T-helper 9 cell (primary cell): ENCODE measurements around the gene CLSTN3.

Source experiments
- DNase-seq: peaks from one replicate; pipeline ENCODE4 v3.0.0-alpha.2; 2020

CLSTN3 gene

DNA sequence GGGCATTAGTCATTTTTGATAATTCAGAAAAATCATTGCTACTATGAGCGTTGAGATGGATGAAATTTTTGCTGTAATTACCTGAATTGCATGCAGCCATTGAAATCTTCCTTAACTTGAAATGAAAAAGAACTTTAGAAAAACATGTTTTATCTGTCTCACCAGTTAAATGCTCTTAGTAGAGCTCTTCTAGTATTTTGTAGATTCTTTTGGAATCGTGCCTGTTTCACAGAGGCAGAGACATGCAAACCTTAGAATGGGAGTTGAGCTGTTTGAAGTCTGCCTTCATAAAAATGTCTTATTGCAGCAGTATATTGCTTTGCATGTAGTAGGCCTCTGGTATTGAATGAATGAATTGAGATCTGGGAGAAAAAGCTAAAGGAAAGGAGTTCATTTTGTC, 63.5 kb downstream of the CLSTN3 start:
- no peak for DNase-seq

GRCh38 chr12:7197841-7198240, 67.7 kb downstream of the CLSTN3 start:
- no peak for DNase-seq

DNA sequence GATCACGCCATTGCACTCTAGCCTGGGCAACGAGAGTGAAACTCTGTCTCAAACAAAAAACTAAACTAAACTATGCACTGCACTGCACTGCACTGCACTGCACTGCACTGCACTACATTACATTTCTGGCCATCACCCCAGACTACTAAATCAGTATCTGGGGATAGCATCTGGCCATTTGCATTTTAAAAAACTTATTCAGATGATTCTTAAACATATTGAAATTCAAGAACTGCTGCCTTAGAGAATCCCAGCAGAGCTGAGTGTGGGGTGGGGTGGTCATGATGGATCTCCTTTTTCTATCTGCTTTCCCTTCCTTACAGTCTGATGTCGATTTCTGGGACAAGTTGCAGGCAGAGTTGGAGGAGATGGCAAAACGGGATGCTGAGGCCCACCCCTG, 72.9 kb downstream of the CLSTN3 start:
- DNase-seq, result no peak

GRCh38 chr12:7205091-7205490, 74.9 kb downstream of the CLSTN3 start:
- DNase-seq, result no peak

- DNase-seq, result no peak
These were observed 76.5 kb downstream of the CLSTN3 start for GRCh38 chr12:7206691-7207090.

- no peak for DNase-seq
These were observed 77.9 kb downstream of the CLSTN3 start for GRCh38 chr12:7207866-7208625.
